ENCODE measurements around the gene KCNJ12. TPM values are rescaled to one million over a fixed set of nuclear protein-coding genes. Genes with fewer than 3 reads are reported as not detected.

The KCNJ12 gene
- total RNA-seq, 1 experiment from 2014 or later, result 1.2 TPM

DNA sequence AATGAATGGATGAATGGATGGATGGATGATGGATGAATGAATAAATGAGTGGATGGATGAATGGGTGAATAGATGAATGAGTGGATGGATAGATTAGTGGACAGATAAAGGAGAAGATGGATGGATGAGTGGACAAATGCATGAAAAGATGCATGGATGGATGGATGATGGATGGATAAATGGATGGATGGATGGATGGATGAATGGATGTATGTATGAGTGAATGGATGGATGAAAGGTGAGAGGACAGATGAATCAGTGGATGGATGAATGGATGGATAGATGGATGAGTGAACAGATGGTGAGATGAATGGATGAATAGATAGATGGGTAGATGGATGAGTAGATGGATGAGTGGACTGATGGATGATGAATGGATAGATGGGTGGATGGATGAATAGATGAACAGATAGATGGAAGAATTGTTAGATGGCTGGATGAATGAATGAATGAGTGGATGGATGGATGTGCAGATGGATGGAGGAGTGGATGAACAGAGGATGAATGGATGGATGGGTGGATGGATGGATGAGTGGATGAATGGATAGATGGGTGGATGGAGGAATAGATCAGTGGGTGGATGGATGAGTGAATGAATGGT lies 13.7 kb upstream of the KCNJ12 start:
- ChIA-PET POLR2A (ENCODE audit: low non-redundant PET) (no interaction called here), CTCF (no interaction called here)
- Histone ChIP-seq H3K27ac (ENCODE audit: low read depth, low read length, poor library complexity, severe bottlenecking) (no peak overlapping the region), H3K36me3 (ENCODE audit: insufficient read depth, low read length, poor library complexity, severe bottlenecking) (no peaks in the 10 kb centered on the region), H3K9me3 (ENCODE audit: low read depth, low read length, poor library complexity, severe bottlenecking) (no peaks in the 10 kb centered on the region), H3K4me3 (ENCODE audit: low read depth, low read length, poor library complexity, severe bottlenecking) (no peak overlapping the region), H3K4me1 (ENCODE audit: insufficient read depth, low read length, poor library complexity, severe bottlenecking) (no peaks in the 10 kb centered on the region), H3K27me3 (replicated peaks; ENCODE audit: insufficient read depth, low read depth, low read length, poor library complexity) (no peaks in the 10 kb centered on the region)
- intact Hi-C loops (cut with micrococcal nuclease; ENCODE audit: unreplicated experiment), result no loop called here
- BruUV-seq (replicated peaks), result no TSS peak
- TF ChIP-seq CTCF (conservative IDR thresholded peaks at IDR 0.05; ENCODE audit: low read depth, low read length) (no peak), EZH2 (IDR thresholded peaks at IDR 0.05; ENCODE audit: borderline replicate concordance, low read depth, low read length, poor library complexity, severe bottlenecking) (no peak)
- no peak for DNase-seq (ENCODE audit: low spot score)

DNA sequence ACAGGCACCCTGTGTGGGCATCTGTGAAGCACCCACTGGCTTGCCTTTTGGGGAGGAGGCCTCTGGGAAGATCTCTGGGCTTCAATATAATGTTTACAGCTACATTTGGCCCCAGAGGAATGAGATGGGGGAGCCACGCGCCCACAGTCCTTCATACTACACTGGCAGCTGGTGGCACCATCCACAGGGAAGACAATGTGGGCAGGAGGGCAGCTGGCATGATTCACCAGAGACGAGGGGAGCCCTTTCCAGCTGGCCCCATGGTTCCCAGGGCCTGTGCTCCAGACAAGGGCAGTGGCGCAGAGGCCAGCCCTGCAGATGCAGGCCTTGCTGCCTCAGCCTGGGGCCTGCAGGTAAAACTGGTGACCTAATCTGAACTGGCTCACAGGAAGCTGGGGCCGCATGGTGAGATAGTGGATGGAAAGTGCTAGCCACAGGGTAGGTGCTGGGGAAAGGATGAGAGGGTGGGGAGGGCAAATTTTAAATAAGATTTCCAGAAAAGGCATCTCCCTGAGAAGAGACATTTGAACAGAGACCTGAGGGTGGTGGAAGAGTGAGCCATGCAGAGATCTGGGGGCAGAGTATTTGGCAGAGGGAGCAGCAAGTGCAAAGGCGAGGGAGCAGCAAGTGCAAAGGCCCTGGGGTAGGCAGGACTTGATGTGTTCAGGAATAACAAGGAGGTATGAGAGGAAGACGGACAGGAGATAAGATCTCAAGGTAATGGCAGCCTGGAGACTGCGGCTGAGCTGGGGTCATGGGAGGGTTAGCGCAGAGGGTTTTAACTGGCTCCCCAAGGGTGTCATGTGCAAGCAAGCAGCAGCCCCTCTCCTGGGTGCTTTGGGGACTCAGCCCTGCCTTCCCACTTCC lies 12.1 kb upstream of the KCNJ12 start:
- Histone ChIP-seq H3K27ac (ENCODE audit: low read depth, low read length, poor library complexity, severe bottlenecking) (no peak overlapping the region), H3K27me3 (replicated peaks; ENCODE audit: insufficient read depth, low read depth, low read length, poor library complexity) (no peaks in the 10 kb centered on the region), H3K36me3 (ENCODE audit: insufficient read depth, low read length, poor library complexity, severe bottlenecking) (no peaks in the 10 kb centered on the region), H3K4me3 (ENCODE audit: low read depth, low read length, poor library complexity, severe bottlenecking) (no peak overlapping the region), H3K4me1 (ENCODE audit: insufficient read depth, low read length, poor library complexity, severe bottlenecking) (peaks cover 6% of the 10 kb centered on the region), H3K9me3 (ENCODE audit: low read depth, low read length, poor library complexity, severe bottlenecking) (no peaks in the 10 kb centered on the region)
- intact Hi-C loops (cut with micrococcal nuclease; ENCODE audit: unreplicated experiment), result no loop called here
- TF ChIP-seq CTCF (conservative IDR thresholded peaks at IDR 0.05; ENCODE audit: low read depth, low read length), result no peak
- TF ChIP-seq EZH2 (IDR thresholded peaks at IDR 0.05; ENCODE audit: borderline replicate concordance, low read depth, low read length, poor library complexity, severe bottlenecking), result no peak
- ChIA-PET POLR2A (ENCODE audit: low non-redundant PET) (no interaction called here), CTCF (no interaction called here)
- no TSS peak for BruUV-seq (replicated peaks)
- DNase-seq (ENCODE audit: low spot score), result no peak

DNA sequence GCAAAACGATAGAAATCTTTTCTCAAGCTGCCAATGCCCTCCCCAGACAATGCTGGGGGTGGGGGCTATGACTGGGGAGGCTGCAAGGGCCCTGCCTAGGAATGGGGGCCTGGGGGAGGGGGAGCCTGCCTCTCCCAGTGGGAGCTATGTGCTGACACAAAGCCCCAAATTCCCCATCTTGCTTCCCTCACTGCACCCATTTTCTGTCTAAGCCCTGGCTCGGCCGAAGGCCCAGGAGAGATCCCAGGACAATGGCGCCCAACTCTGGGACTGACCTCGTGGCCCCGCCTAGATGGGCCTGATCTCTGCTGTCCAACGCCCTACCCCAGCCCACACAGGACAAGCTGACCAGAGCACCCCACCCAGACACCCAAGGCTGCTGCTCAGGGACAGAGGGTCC lies 11.1 kb upstream of the KCNJ12 start:
- POLR2A ChIA-PET (ENCODE audit: low non-redundant PET), result no interaction called here
- BruUV-seq (replicated peaks), result no TSS peak
- intact Hi-C loops (cut with micrococcal nuclease; ENCODE audit: unreplicated experiment), result no loop called here
- H3K4me1 ChIP-seq (ENCODE audit: insufficient read depth, low read length, poor library complexity, severe bottlenecking), result peaks cover 6% of the 10 kb centered on the region
- H3K9me3 ChIP-seq (ENCODE audit: low read depth, low read length, poor library complexity, severe bottlenecking), result no peaks in the 10 kb centered on the region
- CTCF ChIA-PET, result no interaction called here
- no peak overlapping the region for H3K27ac ChIP-seq (ENCODE audit: low read depth, low read length, poor library complexity, severe bottlenecking)
- H3K27me3 ChIP-seq (replicated peaks; ENCODE audit: insufficient read depth, low read depth, low read length, poor library complexity), result no peaks in the 10 kb centered on the region
- no peaks in the 10 kb centered on the region for H3K36me3 ChIP-seq (ENCODE audit: insufficient read depth, low read length, poor library complexity, severe bottlenecking)
- TF ChIP-seq EZH2 (IDR thresholded peaks at IDR 0.05; ENCODE audit: borderline replicate concordance, low read depth, low read length, poor library complexity, severe bottlenecking) (no peak), CTCF (conservative IDR thresholded peaks at IDR 0.05; ENCODE audit: low read depth, low read length) (no peak)
- H3K4me3 ChIP-seq (ENCODE audit: low read depth, low read length, poor library complexity, severe bottlenecking), result no peak overlapping the region
- no peak for DNase-seq (ENCODE audit: low spot score)
